ENCODE results near the gene SBF2. TPM values are rescaled to one million over a fixed set of nuclear protein-coding genes. Genes with fewer than 3 reads are reported as not detected.
"Not testable (repeated sequence)": the region's sequence is repeated elsewhere in the genome, so short reads cannot be mapped to it uniquely, and the experiment has no call there.

The SBF2 gene
- total and polyA plus RNA-seq, 2 of the 13 experiments (the other 11 are each of a cell fraction or from before 2014, with no cell fraction given) = 24.0 to 45.8 TPM

GRCh38 chr11:9930562-9931331 is 363.3 kb downstream of the SBF2 start (continued):
- TF ChIP-seq ZBTB43 (CRISPR knock-in tag; conservative IDR thresholded peaks at IDR 0.05) (peak; percentile 48; the same call in 1 of the 2 replicates), HNF4G (IDR thresholded peaks at IDR 0.05; ENCODE audit: borderline replicate concordance, low read depth, low read length) (peak; percentile 53; the same call in 1 of the 2 replicates), THRA (CRISPR knock-in tag; IDR thresholded peaks at IDR 0.05; ENCODE audit: borderline replicate concordance) (0 out of 2 replicates have a peak, but pooled peaks have one; percentile 16), ZNF770 (CRISPR knock-in tag; IDR thresholded peaks at IDR 0.05) (peak; percentile 51; the same call in 1 of the 2 replicates), NR2F6 (CRISPR knock-in tag; IDR thresholded peaks at IDR 0.05) (peak; percentile 49; the same call in 1 of the 2 replicates), ZNF772 (CRISPR knock-in tag; IDR thresholded peaks at IDR 0.05) (peak; percentile 80; the same call in 1 of the 2 replicates), TBL1XR1 (IDR thresholded peaks at IDR 0.05; ENCODE audit: borderline replicate concordance, low read length, partially characterized antibody) (peak; percentile 55), DRAP1 (CRISPR knock-in tag; IDR thresholded peaks at IDR 0.05) (peak; percentile 93), FOSL2 (CRISPR knock-in tag; IDR thresholded peaks at IDR 0.05) (peak; percentile 47), TBX2 (CRISPR knock-in tag; IDR thresholded peaks at IDR 0.05; ENCODE audit: borderline replicate concordance) (peak; percentile 87; the same call in 1 of the 2 replicates), ZBTB33 (CRISPR knock-in tag; IDR thresholded peaks at IDR 0.05) (peak; percentile 37; the same call in 1 of the 2 replicates), SNAPC2 (CRISPR knock-in tag; IDR thresholded peaks at IDR 0.05) (0 out of 2 replicates have a peak, but pooled peaks have one; percentile 26), BRF2 (CRISPR knock-in tag; IDR thresholded peaks at IDR 0.05) (peak; percentile 73; the same call in 1 of the 2 replicates), ZNF232 (CRISPR knock-in tag; IDR thresholded peaks at IDR 0.05; ENCODE audit: borderline replicate concordance) (0 out of 2 replicates have a peak, but pooled peaks have one; percentile 35), SOX13 (CRISPR knock-in tag; conservative IDR thresholded peaks at IDR 0.05 in 1 of 2, IDR thresholded peaks at IDR 0.05 in 1 of 2) (peak in 1 of 2 experiments; percentile 78; a peak in 2 of 4 replicates), CREB1 (IDR thresholded peaks at IDR 0.05) (peak; percentile 38; the same call in 1 of the 2 replicates), CREB1 (CRISPR knock-in tag; IDR thresholded peaks at IDR 0.05) (peak; percentile 80), KMT2B (CRISPR knock-in tag; IDR thresholded peaks at IDR 0.05) (peak; percentile 77)
- TF ChIP-seq HNF4G (CRISPR knock-in tag; IDR thresholded peaks at IDR 0.05; ENCODE audit: borderline replicate concordance, low read depth); NR2F6 (IDR thresholded peaks at IDR 0.05); SOX13 (IDR thresholded peaks at IDR 0.05): not testable (repeated sequence)
